Cardiac muscle cell (in vitro differentiated cells and primary cell): Measurements from ENCODE around the gene WNT10A. TPM values are rescaled to one million over a fixed set of nuclear protein-coding genes. Genes with fewer than 3 reads are reported as not detected.

Experiments
- DNase-seq, 2 donors: peaks; one replicate each; pipeline versions ENCODE4 v3.0.0 to v3.0.0-alpha.2; 2010 to 2017; ENCODE audit warnings: low read depth in 1 of 2, low spot score in 1 of 2
- H3K27ac ChIP-seq: fragments of 200-600 bp; sonication (generic); 2 replicates; pipeline ENCODE4 v1.5.1; 2016
- H3K27me3 ChIP-seq: fragments of 200-600 bp; sonication (generic); 2 replicates; pipeline ENCODE4 v1.6.0; 2016; ENCODE audit warnings: control low read depth
- H3K36me3 ChIP-seq: fragments of 200-600 bp; sonication (generic); 2 replicates; pipeline ENCODE4 v1.5.1; 2016; ENCODE audit warnings: control low read depth
- H3K4me1 ChIP-seq: fragments of 200-600 bp; sonication (generic); 2 replicates; pipeline ENCODE4 v1.8.1; 2017; ENCODE audit warnings: low read depth, mild to moderate bottlenecking, mixed run types
- H3K4me3 ChIP-seq: fragments of 200-600 bp; sonication (generic); 2 replicates; pipeline ENCODE4 v1.5.1; 2016; ENCODE audit warnings: mild to moderate bottlenecking
- H3K9me3 ChIP-seq: fragments of 200-600 bp; sonication (generic); 2 replicates; pipeline ENCODE4 v1.5.1; 2017; ENCODE audit warnings: low read depth, mild to moderate bottlenecking, control low read depth
- polyA plus RNA-seq: library from polyadenylated mRNA; unstranded; fragments of >200 nt; fragmentation: Nextera tagmentation; extraction: Ambion mirVana; gene quantifications from 2 replicates; pipeline ENCODE4 v1.2.1, GENCODE V29; 2016
- total RNA-seq: library from RNA; depleted of rRNA; stranded (reverse); fragments of >200 nt; gene quantifications from 2 replicates; pipeline ENCODE4 v1.2.3, GENCODE V29; 2016
- TF ChIP-seq, protein P1 (sequence below): IDR thresholded peaks from 2 replicates; pipeline ENCODE4 v1.5.1; 2012; ENCODE audit warnings: low read depth, mild to moderate bottlenecking, low read length

WNT10A gene
- total and polyA plus RNA-seq, 2 experiments from 2014 or later = not detected

DNA sequence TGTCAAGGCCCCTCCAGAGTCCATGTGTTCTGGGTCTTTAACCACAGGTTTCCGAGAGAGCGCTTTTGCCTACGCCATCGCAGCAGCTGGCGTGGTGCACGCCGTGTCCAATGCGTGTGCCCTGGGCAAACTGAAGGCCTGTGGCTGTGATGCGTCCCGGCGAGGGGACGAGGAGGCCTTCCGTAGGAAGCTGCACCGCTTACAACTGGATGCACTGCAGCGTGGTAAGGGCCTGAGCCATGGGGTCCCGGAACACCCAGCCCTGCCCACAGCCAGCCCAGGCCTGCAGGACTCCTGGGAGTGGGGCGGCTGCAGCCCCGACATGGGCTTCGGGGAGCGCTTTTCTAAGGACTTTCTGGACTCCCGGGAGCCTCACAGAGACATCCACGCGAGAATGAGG lies 9.3 kb downstream of the WNT10A start:
- TF ChIP-seq, protein P1, sequence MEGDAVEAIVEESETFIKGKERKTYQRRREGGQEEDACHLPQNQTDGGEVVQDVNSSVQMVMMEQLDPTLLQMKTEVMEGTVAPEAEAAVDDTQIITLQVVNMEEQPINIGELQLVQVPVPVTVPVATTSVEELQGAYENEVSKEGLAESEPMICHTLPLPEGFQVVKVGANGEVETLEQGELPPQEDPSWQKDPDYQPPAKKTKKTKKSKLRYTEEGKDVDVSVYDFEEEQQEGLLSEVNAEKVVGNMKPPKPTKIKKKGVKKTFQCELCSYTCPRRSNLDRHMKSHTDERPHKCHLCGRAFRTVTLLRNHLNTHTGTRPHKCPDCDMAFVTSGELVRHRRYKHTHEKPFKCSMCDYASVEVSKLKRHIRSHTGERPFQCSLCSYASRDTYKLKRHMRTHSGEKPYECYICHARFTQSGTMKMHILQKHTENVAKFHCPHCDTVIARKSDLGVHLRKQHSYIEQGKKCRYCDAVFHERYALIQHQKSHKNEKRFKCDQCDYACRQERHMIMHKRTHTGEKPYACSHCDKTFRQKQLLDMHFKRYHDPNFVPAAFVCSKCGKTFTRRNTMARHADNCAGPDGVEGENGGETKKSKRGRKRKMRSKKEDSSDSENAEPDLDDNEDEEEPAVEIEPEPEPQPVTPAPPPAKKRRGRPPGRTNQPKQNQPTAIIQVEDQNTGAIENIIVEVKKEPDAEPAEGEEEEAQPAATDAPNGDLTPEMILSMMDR = no peak
- Histone ChIP-seq H3K4me1 (no peaks in the 10 kb centered on the region), H3K36me3 (no peaks in the 10 kb centered on the region), H3K4me3 (no peak overlapping the region), H3K27ac (no peak overlapping the region), H3K27me3 (peaks cover 100% of the 10 kb centered on the region), H3K9me3 (no peaks in the 10 kb centered on the region)
- no peak for DNase-seq

DNA sequence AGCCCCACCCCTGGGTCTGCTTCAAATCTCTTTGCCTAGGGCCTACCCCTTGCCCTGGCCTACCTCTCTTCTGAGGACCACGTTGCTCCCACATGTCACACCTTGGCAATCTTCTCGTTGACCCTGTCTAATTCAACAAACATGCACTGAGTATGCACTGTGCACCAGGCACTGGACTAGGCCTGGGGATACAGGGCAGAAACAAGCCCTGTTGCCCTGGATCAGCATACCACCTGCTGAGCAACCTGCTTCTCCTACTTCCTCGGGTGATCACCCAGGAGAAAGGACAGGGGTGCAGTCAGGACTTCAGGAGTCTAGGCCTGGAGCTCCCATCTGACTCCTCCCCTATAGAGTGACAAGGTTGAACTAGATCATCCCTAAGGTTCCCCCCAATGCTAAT lies 9.7 kb downstream of the WNT10A start:
- Histone ChIP-seq H3K27ac (no peak overlapping the region), H3K9me3 (no peaks in the 10 kb centered on the region), H3K27me3 (peaks cover 100% of the 10 kb centered on the region), H3K4me1 (no peaks in the 10 kb centered on the region), H3K36me3 (no peaks in the 10 kb centered on the region), H3K4me3 (no peak overlapping the region)
- TF ChIP-seq, protein P1 = no peak
- DNase-seq = no peak

- no peaks in the 10 kb centered on the region for H3K4me1 ChIP-seq
- H3K27ac ChIP-seq = no peak overlapping the region
- no peaks in the 10 kb centered on the region for H3K9me3 ChIP-seq
- H3K4me3 ChIP-seq = no peak overlapping the region
- H3K36me3 ChIP-seq = no peaks in the 10 kb centered on the region
- no peak for DNase-seq
- TF ChIP-seq, protein P1 = no peak
- peaks cover 100% of the 10 kb centered on the region for H3K27me3 ChIP-seq
Measured at GRCh38 chr2:218891275-218892135, 10.9 kb downstream of the WNT10A start.

DNA sequence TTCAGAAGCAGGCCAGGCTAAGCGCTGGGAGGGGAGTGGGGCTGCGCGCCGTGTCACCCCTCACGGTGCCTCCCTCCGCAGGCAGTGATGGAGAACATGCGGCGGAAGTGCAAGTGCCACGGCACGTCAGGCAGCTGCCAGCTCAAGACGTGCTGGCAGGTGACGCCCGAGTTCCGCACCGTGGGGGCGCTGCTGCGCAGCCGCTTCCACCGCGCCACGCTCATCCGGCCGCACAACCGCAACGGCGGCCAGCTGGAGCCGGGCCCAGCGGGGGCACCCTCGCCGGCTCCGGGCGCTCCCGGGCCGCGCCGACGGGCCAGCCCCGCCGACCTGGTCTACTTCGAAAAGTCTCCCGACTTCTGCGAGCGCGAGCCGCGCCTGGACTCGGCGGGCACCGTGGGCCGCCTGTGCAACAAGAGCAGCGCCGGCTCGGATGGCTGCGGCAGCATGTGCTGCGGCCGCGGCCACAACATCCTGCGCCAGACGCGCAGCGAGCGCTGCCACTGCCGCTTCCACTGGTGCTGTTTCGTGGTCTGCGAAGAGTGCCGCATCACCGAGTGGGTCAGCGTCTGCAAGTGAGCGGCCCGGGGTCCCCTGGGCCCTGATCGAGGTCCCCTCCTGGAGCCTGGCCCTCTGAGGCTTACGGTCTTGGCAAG lies 12.2 kb downstream of the WNT10A start:
- no peak overlapping the region for H3K27ac ChIP-seq
- peak overlapping the region; percentile 23 for H3K4me3 ChIP-seq
- H3K36me3 ChIP-seq = no peaks in the 10 kb centered on the region
- H3K9me3 ChIP-seq = no peaks in the 10 kb centered on the region
- TF ChIP-seq, protein P1 = peak; percentile 28
- DNase-seq = peak; percentile 55 to 77
- H3K4me1 ChIP-seq = no peaks in the 10 kb centered on the region
- H3K27me3 ChIP-seq = peaks cover 100% of the 10 kb centered on the region

- Histone ChIP-seq H3K4me3 (peak overlapping the region; percentile 23), H3K27ac (no peak overlapping the region), H3K27me3 (peaks cover 100% of the 10 kb centered on the region), H3K36me3 (no peaks in the 10 kb centered on the region), H3K9me3 (no peaks in the 10 kb centered on the region), H3K4me1 (no peaks in the 10 kb centered on the region)
- TF ChIP-seq, protein P1 = no peak
- no peak for DNase-seq
Measured at GRCh38 chr2:218893349-218894150, 12.9 kb downstream of the WNT10A start.
